H54 (cell line): Measurements from ENCODE around the gene SMIM13.

Experiments
- DNase-seq: peaks from one replicate; pipeline ENCODE4 v3.0.0; 2011; ENCODE audit warnings: low spot score, mixed read lengths; ENCODE audit not compliant: insufficient read length
- FAIRE-seq: peaks from 3 replicates; lab custom pipeline; 2011; peaks lifted over from hg19 to GRCh38; lab: Jason Lieb, UNC
- POLR2A ChIP-seq: IDR thresholded peaks from 2 replicates; pipeline ENCODE4 v1.6.1; 2011; ENCODE audit warnings: low read depth, mild to moderate bottlenecking, low read length

The SMIM13 gene

GRCh38 chr6:11093626-11094410 lies at the start of gene SMIM13:
TSS of gene SMIM13 (plus strand) at chr6:11093834. CDS start at chr6:11094314, 480 bp downstream.
- peak; percentile 98 for DNase-seq
- FAIRE-seq = peak; percentile 57
- peak; percentile 61 for TF ChIP-seq POLR2A

GRCh38 chr6:11043961-11044711 lies 49.5 kb upstream of the SMIM13 start, which contains the start of gene ELOVL2:
TSS of gene ELOVL2 (minus strand) at chr6:11044305. CDS start at chr6:11044230, 75 bp downstream.
- TF ChIP-seq POLR2A = no peak
- FAIRE-seq = no peak

DNA sequence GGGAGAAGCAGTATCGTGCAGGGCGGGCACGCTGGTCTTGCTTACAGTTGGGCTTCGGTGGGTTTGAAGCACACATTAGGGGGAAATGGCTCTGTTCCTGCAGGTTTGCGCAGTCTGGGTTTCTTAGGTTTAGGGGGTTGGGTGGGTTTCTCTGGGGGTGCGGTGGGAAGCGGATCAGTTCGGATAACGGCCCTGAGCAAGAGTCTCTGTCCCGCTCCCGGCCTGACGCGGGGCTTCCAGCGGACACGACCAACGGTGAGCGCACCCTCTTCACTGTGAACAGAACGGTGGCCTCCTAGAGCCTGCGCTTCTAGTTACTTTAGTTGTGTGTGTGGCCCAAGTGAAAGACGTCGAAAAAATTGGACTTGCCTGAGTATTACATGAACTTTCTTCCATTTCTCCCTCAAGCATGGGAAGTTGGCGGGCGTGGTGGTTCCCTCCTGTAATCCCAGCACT lies 48.9 kb upstream of the SMIM13 start:
- no peak for FAIRE-seq
- no peak for DNase-seq
- no peak for TF ChIP-seq POLR2A

More at GRCh38 chr6:11043961-11044711, 49.5 kb upstream of the SMIM13 start, which contains the start of gene ELOVL2:
- DNase-seq = peak; percentile 63

- TF ChIP-seq POLR2A = no peak
- DNase-seq (no peak), FAIRE-seq (peak; percentile 89)
Observed at GRCh38 chr6:11050731-11051130, 42.9 kb upstream of the SMIM13 start.

DNA sequence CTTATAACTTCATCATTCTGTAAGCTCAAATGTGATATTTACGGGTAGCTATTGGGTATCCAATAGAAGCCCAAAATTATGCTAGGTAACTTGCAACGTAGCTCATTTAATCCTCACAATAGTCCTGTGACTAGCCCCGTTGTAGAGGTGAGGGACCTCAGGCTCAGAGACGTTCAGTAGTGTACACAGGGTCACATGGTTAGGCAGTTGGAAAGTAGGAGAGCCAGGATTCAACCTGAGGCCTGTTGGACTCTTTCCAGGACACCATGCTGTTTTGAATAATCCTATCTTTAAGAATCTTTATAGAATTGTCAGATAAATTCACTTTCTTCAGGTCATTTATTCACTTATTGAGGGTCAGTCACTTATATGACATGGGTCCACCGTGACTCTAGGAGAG lies 40.3 kb upstream of the SMIM13 start:
- no peak for DNase-seq
- no peak for TF ChIP-seq POLR2A
- FAIRE-seq = no peak

DNA sequence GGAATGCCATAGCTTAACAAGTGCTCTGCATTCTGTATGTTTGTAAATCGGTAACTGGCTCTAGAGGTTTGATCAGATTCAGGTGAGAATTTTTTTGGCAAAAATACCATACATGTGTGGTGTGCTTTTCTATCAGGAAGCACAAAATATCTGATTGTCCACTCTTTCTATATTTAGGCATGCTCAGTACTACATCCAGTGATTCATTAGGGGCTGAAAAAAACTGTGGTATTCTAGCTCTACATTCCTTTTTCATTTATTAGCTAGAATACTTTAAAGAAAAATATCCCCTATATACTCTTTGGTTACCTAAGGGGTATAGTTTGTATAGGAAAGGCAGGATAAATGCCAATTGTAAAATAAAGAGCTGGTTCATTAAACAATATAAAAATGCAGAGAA lies 38.9 kb upstream of the SMIM13 start:
- DNase-seq (no peak), FAIRE-seq (no peak)
- TF ChIP-seq POLR2A = no peak

- FAIRE-seq = peak; percentile 58
- DNase-seq = no peak
- no peak for TF ChIP-seq POLR2A
Observed at GRCh38 chr6:11055127-11055627, 38.5 kb upstream of the SMIM13 start.

GRCh38 chr6:11056871-11057270 lies 36.8 kb upstream of the SMIM13 start:
- FAIRE-seq (no peak), DNase-seq (no peak)
- TF ChIP-seq POLR2A = no peak

DNA sequence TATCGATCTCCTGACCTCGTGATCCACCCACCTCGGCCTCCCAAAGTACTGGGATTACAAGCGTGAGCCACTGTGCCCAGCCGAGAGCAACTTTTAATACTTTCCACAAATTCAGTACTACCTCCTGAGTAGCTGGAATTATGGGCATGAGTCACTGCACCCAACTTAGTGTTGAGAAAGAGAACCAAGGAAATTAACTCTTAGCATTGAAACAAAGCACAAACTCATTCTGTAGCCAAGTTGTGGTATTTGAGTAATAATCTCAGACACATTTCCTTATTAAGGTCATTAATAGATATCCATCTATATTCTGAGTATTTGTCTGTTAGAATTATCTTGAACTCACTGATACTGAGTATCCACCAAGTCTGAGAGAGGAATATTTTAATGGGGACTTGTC lies 35.2 kb upstream of the SMIM13 start:
- TF ChIP-seq POLR2A = no peak
- FAIRE-seq = no peak
- no peak for DNase-seq

- FAIRE-seq (no peak), DNase-seq (no peak)
- no peak for TF ChIP-seq POLR2A
Observed at GRCh38 chr6:11062083-11062482, 31.6 kb upstream of the SMIM13 start.

- TF ChIP-seq POLR2A = no peak
- DNase-seq = no peak
- no peak for FAIRE-seq
Observed at GRCh38 chr6:11062715-11063114, 30.9 kb upstream of the SMIM13 start.

GRCh38 chr6:11064836-11065235 lies 28.8 kb upstream of the SMIM13 start:
- no peak for FAIRE-seq
- no peak for DNase-seq
- TF ChIP-seq POLR2A = no peak

DNA sequence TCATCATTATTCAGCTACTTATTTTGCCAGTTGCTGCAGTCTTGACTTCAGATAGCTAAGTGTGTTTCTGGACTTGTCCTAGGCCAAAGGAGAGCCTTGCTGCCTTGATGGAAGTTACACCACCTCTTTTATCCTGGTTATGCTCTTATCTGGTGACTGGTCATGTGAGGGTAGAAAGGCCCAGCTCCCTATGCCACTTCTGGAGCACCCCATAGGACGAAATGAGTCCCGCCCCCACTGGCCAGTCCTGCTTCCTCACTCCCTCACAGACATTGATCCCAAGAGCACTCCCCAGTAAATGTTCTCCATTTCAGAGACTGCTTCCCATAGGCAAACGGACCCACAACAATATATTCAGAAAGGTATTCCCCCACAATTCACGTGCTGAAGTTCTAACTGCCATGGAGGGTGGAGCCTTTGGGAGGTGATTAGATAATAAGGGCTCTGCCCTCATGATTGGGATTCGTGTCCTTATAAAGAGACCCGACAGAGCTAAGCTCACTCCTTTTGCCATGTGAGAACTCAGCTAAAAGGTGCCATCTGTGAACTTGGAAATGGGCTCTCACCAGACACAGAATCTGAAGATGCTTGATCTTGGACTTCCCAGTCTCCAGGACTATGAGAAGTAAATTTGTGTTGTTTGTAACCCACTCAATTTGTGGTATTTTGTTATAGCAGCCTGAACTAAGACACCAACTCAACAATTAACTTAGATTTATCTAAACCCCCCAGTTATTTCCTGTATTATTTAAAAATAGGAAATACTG lies 28.0 kb upstream of the SMIM13 start:
- TF ChIP-seq POLR2A = no peak
- DNase-seq (no peak), FAIRE-seq (no peak)
